Vagina (tissue), 2 donors: ENCODE results near the gene FAM83B.

Experiments used
- POLR2A ChIP-seq, 2 donors: fragments of 450-650 bp; IDR thresholded peaks; one replicate each; pipeline ENCODE4 v1.6.1; 2017; ENCODE audit warnings: antibody characterized with exemption in 2 of 2, mild to moderate bottlenecking in 2 of 2, moderate library complexity in 2 of 2
- POLR2AphosphoS5 ChIP-seq, 2 donors: sonication (generic); formaldehyde crosslinking; IDR thresholded peaks; one replicate each; pipeline ENCODE4 v1.9.0; 2017; ENCODE audit warnings: antibody characterized with exemption in 2 of 2, mild to moderate bottlenecking in 2 of 2, low read depth in 1 of 2; ENCODE audit not compliant: insufficient read depth in 1 of 2
- TF ChIP-seq, protein P1 (sequence below), 3 experiments: fragments of 450-650 bp in 2 of 3; fragments of 200-600 bp in 1 of 3; sonication (generic) in 1 of 3; IDR thresholded peaks; one replicate each; pipeline ENCODE4 v1.5.1; 2017 to 2019; ENCODE audit warnings: antibody characterized with exemption in 3 of 3, mild to moderate bottlenecking in 2 of 3, moderate library complexity in 2 of 3

DNA sequence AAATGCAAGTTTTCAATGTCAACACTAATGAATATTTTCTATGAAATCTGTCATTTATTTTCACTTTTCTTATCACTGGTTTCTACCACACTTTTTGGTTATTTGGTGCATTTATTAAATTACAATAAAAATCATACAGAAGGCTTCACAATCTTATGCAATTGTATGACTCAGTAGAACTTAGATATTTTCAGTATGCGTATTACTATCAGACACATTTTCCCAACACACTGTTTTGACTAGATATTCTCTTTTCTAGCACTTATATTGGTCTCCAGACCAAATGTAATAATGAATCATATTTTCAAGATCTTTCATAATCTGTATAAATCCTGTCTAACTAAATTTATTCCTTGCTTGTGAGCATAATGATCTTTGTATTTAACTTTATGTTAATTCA, 74.1 kb downstream of the FAM83B start:
- TF ChIP-seq, protein P1, sequence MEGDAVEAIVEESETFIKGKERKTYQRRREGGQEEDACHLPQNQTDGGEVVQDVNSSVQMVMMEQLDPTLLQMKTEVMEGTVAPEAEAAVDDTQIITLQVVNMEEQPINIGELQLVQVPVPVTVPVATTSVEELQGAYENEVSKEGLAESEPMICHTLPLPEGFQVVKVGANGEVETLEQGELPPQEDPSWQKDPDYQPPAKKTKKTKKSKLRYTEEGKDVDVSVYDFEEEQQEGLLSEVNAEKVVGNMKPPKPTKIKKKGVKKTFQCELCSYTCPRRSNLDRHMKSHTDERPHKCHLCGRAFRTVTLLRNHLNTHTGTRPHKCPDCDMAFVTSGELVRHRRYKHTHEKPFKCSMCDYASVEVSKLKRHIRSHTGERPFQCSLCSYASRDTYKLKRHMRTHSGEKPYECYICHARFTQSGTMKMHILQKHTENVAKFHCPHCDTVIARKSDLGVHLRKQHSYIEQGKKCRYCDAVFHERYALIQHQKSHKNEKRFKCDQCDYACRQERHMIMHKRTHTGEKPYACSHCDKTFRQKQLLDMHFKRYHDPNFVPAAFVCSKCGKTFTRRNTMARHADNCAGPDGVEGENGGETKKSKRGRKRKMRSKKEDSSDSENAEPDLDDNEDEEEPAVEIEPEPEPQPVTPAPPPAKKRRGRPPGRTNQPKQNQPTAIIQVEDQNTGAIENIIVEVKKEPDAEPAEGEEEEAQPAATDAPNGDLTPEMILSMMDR (IDR thresholded peaks at IDR 0.05), result no peak
- TF ChIP-seq POLR2A (IDR thresholded peaks at IDR 0.05) (no peak), POLR2AphosphoS5 (IDR thresholded peaks at IDR 0.05; ENCODE audit: insufficient read depth in 1 of 2, low read depth in 1 of 2) (no peak)
